K562 (cell line): Measurements from ENCODE around the gene MFAP1. TPM values are rescaled to one million over a fixed set of nuclear protein-coding genes. Genes with fewer than 3 reads are reported as not detected.

Experiments
- ARID4B ChIP-seq: sonication (generic); formaldehyde crosslinking; IDR thresholded peaks from 2 replicates; pipeline ENCODE4 v1.8.0; 2022; ENCODE audit warnings: mild to moderate bottlenecking, missing genetic modification reagents
- BRD4 ChIP-seq: fragments of 200-600 bp; sonication (generic); IDR thresholded peaks from 2 replicates; pipeline ENCODE4 v1.6.1; 2017; ENCODE audit warnings: inconsistent platforms
- E2F1 ChIP-seq: sonication (generic); formaldehyde crosslinking; IDR thresholded peaks from 2 replicates; pipeline ENCODE4 v1.8.1; 2023; ENCODE audit warnings: mild to moderate bottlenecking, missing genetic modification reagents, moderate library complexity
- GATAD2B ChIP-seq: fragments of 450-650 bp; IDR thresholded peaks from 2 replicates; pipeline ENCODE4 v1.6.1; 2017; ENCODE audit warnings: mild to moderate bottlenecking, borderline replicate concordance
- HDGF ChIP-seq: fragments of 450-650 bp; IDR thresholded peaks from 2 replicates; pipeline ENCODE4 v1.6.1; 2016
- HINFP ChIP-seq: fragments of 450-650 bp; conservative IDR thresholded peaks from 2 replicates; pipeline ENCODE4 v1.6.1; 2016; ENCODE audit warnings: missing genetic modification characterization, low read depth, mild to moderate bottlenecking, control low read depth, missing compliant biosample characterization
- KLF13 ChIP-seq: fragments of 450-650 bp; IDR thresholded peaks from 2 replicates; pipeline ENCODE4 v1.6.1; 2016; ENCODE audit warnings: missing genetic modification characterization, low read depth, mild to moderate bottlenecking, missing compliant biosample characterization, moderate library complexity, borderline replicate concordance
- LEF1 ChIP-seq: fragments of 450-650 bp; IDR thresholded peaks from 2 replicates; pipeline ENCODE4 v1.6.1; 2016; ENCODE audit warnings: mild to moderate bottlenecking
- NRF1 ChIP-seq, 2 experiments: fragments of 450-650 bp; IDR thresholded peaks in 1 of 2; conservative IDR thresholded peaks in 1 of 2; 2 replicates each; pipeline ENCODE4 v1.6.1; 2014; ENCODE audit warnings: mild to moderate bottlenecking in 2 of 2
- OTX1 ChIP-seq: fragments of 450-650 bp; formaldehyde crosslinking; IDR thresholded peaks from 2 replicates; pipeline ENCODE4 v1.4.0; 2022; ENCODE audit warnings: mild to moderate bottlenecking
- POLR2AphosphoS2 ChIP-seq: IDR thresholded peaks from 2 replicates; pipeline ENCODE4 v1.6.1; 2012; ENCODE audit warnings: low read length, improper control_type of control experiment
- ZBTB26 ChIP-seq: fragments of 450-650 bp; formaldehyde crosslinking; IDR thresholded peaks from 2 replicates; pipeline ENCODE4 v1.4.0; 2022; ENCODE audit warnings: missing genetic modification characterization
- ZBTB8A ChIP-seq: fragments of 450-650 bp; IDR thresholded peaks from 2 replicates; pipeline ENCODE4 v1.6.1; 2018; ENCODE audit warnings: mild to moderate bottlenecking, moderate library complexity; ENCODE audit not compliant: partially characterized antibody
- ZBTB9 ChIP-seq: fragments of 450-650 bp; formaldehyde crosslinking; IDR thresholded peaks from 2 replicates; pipeline ENCODE4 v1.4.0; 2020; ENCODE audit warnings: mild to moderate bottlenecking, moderate library complexity
- ZNF124 ChIP-seq: sonication (generic); formaldehyde crosslinking; IDR thresholded peaks from 2 replicates; pipeline ENCODE4 v1.8.1; 2022; ENCODE audit warnings: missing genetic modification reagents
- polyA plus RNA-seq, 8 experiments: library from polyadenylated mRNA; depleted of rRNA in 4 of 8; stranded (reverse) in 5 of 8; unstranded in 3 of 8; fragments of >200 nt; fragmentation: Nextera tagmentation in 2 of 8; fragmentation: Illumina TruSeq in 1 of 8; extraction: Ambion mirVana in 2 of 8; extraction: Trizol in 1 of 8; gene quantifications; 2 replicates each; pipeline versions ENCODE4 v1.2.1 to v1.2.3, GENCODE V29; 2011 to 2014; ENCODE audit warnings: inconsistent platforms in 1 of 8, missing spikeins in 1 of 8
- total RNA-seq, 7 experiments: library from RNA; depleted of rRNA in 6 of 7; stranded (reverse); fragments of >200 nt in 6 of 7; fragmentation: Illumina TruSeq in 2 of 7; extraction: Trizol in 2 of 7; gene quantifications; 2 replicates each; pipeline versions ENCODE4 v1.2.1 to v1.2.3, GENCODE V29; 2011 to 2021; ENCODE audit warnings: low replicate concordance in 1 of 7

The MFAP1 gene
- total and polyA plus RNA-seq, 9 of the 15 experiments (the other 6 are each of a cell fraction or from before 2014, with no cell fraction given), result 34.9 to 64.1 (median 48.2) TPM

DNA sequence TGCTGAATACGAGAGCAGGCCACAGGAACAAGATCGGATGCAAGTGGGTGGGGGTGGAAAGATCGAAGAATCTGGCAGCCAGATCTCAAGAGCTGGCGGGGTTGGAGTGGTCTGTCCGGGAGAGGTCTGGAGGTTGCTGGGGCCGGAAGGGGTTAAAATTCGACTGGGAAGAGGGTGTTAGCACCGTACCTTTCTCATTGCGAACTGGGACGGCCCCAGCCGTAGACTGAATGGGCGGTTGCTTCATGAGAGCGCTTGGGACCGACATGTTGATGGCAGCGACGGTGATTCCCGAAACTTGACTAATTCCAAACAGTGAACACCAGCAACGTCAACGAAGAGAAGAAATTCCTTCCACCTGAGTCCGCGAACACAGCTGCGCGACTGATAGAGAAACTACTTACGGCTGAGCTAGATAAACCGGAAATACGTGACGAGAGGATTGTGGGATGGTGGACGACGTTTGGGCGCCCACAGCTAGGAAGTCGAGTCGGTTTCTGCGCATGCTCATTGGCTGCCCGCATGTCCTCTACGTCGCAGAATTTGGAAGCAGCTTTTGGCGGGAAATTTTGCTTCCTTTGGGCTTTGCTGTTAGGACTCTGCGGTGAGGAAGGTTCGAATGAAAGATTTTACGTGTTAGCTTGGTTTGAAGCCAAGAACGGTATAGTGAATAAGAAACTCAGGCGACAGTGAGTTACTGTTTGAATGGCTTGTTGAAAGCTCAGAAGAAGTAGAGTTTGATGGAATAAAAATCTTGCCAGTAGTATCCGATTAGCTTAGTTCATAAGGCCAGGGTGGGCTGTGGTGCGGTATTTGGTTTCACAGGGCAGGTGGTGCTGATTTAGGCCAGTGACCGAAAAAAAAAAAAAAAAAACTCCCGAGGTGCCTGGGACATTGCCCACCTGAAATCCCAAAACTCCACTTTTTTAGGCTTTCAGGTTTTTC, at the start of gene MFAP1 (continued):
- TF ChIP-seq ARID4B (CRISPR knock-in tag) (peak; percentile 74; the same call in 1 of the 2 replicates), KLF13 (tag) (0 out of 2 replicates have a peak, but pooled peaks have one; percentile 40), ZBTB9 (CRISPR knock-in tag) (no peak), ZBTB8A (no peak), NRF1 (conservative IDR thresholded peaks at IDR 0.05 in 1 of 2, IDR thresholded peaks at IDR 0.05 in 1 of 2) (peak; percentile 96 to 97), HINFP (tag) (peak; percentile 75), OTX1 (CRISPR knock-in tag) (no peak), ZBTB26 (CRISPR knock-in tag) (no peak), ZNF124 (CRISPR knock-in tag) (no peak), E2F1 (CRISPR knock-in tag) (peak; percentile 97), BRD4 (no peak; the same call in 1 of the 2 replicates), GATAD2B (peak; percentile 27; the same call in 1 of the 2 replicates), LEF1 (0 out of 2 replicates have a peak, but pooled peaks have one; percentile 48), HDGF (no peak), POLR2AphosphoS2 (peak; percentile 56; the same call in 1 of the 2 replicates)
